SK-N-SH (cell line): ENCODE measurements around the gene GRIN2A. TPM values are rescaled to one million over a fixed set of nuclear protein-coding genes. Genes with fewer than 3 reads are reported as not detected.

ENCODE experiments used
- CTCF ChIA-PET: fragments of 300-600, 350-600 bp; formaldehyde crosslinking; extraction: SDS; loops from one replicate; lab custom pipeline; 2021; lab: Yijun Ruan, JAX
- POLR2A ChIA-PET: fragments of 350-600 bp; sonication (Branson Sonifier 250); formaldehyde crosslinking; extraction: SDS; loops from one replicate; lab custom pipeline; 2020; ENCODE audit warnings: antibody characterized with exemption, inconsistent platforms; lab: Yijun Ruan, JAX
- DNase-seq: peaks from one replicate; pipeline ENCODE4 v3.0.0; 2012
- H2AFZ ChIP-seq: fragments of 200-600 bp; sonication (generic); 2 replicates; pipeline ENCODE4 v1.8.1; 2016; ENCODE audit warnings: antibody characterized with exemption, mild to moderate bottlenecking, low read depth
- H3F3A ChIP-seq: fragments of 200-600 bp; sonication (generic); replicated peaks from 2 replicates; pipeline ENCODE3; 2016; ENCODE audit warnings: antibody characterized with exemption, mild to moderate bottlenecking; ENCODE audit not compliant: insufficient read depth
- H3K27ac ChIP-seq, 2 experiments: fragments of 200-500 bp in 1 of 2; fragments of 200-600 bp in 1 of 2; sonication (Bioruptor generic) in 1 of 2; sonication (generic), shearing (Covaris generic) in 1 of 2; 2 replicates each; pipeline versions ENCODE4 v1.5.1 to v1.6.1; 2014 to 2016; ENCODE audit warnings: low read depth in 2 of 2, inconsistent platforms in 1 of 2, low read length in 1 of 2, mild to moderate bottlenecking in 1 of 2, mixed read lengths in 1 of 2
- H3K27me3 ChIP-seq: fragments of 200-600 bp; sonication (generic), shearing (Covaris generic); 2 replicates; pipeline ENCODE4 v1.6.1; 2016; ENCODE audit warnings: mixed run types; ENCODE audit not compliant: insufficient read depth
- H3K36me3 ChIP-seq, 2 experiments: fragments of 200-500 bp in 1 of 2; fragments of 200-600 bp in 1 of 2; sonication (Bioruptor generic) in 1 of 2; sonication (generic) in 1 of 2; replicated peaks in 1 of 2; 2 replicates each; pipeline versions ENCODE3 to v1.5.1; 2014 to 2016; ENCODE audit warnings: low read length in 1 of 2, mild to moderate bottlenecking in 1 of 2; ENCODE audit not compliant: insufficient read depth in 2 of 2, control insufficient read depth in 1 of 2
- H3K4me1 ChIP-seq, 2 experiments: fragments of 200-500 bp in 1 of 2; fragments of 200-600 bp in 1 of 2; sonication (Bioruptor generic) in 1 of 2; sonication (generic), shearing (Covaris generic) in 1 of 2; 2 replicates each; pipeline versions ENCODE4 v1.5.1 to v1.6.1; 2014 to 2016; ENCODE audit warnings: low read depth in 1 of 2, low read length in 1 of 2, mixed run types in 1 of 2; ENCODE audit not compliant: insufficient read depth in 2 of 2, control insufficient read depth in 1 of 2
- H3K4me2 ChIP-seq: fragments of 200-600 bp; sonication (generic), shearing (Covaris generic); 2 replicates; pipeline ENCODE4 v1.6.1; 2017; ENCODE audit warnings: mixed run types
- H3K4me3 ChIP-seq, 2 experiments: fragments of 200-500 bp in 1 of 2; fragments of 200-600 bp in 1 of 2; sonication (Bioruptor generic) in 1 of 2; sonication (generic), shearing (Covaris generic) in 1 of 2; 2 replicates each; pipeline versions ENCODE4 v1.5.1 to v1.8.1; 2014 to 2016; ENCODE audit warnings: low read depth in 2 of 2, inconsistent platforms in 1 of 2, low read length in 1 of 2, mild to moderate bottlenecking in 1 of 2, mixed read lengths in 1 of 2, moderate library complexity in 1 of 2
- H3K79me2 ChIP-seq: fragments of 200-600 bp; sonication (generic); 2 replicates; pipeline ENCODE4 v1.8.1; 2017; ENCODE audit warnings: mild to moderate bottlenecking; ENCODE audit not compliant: insufficient read depth
- H3K9ac ChIP-seq: fragments of 200-600 bp; sonication (generic); 2 replicates; pipeline ENCODE4 v1.6.1; 2017; ENCODE audit warnings: mixed run types
- H3K9me2 ChIP-seq: fragments of 200-600 bp; sonication (generic); 2 replicates; pipeline ENCODE4 v1.6.1; 2017; ENCODE audit warnings: mixed run types
- H3K9me3 ChIP-seq: fragments of 200-600 bp; sonication (generic); 2 replicates; pipeline ENCODE4 v1.6.1; 2017; ENCODE audit warnings: mixed run types, mild to moderate bottlenecking, moderate library complexity
- H4K20me1 ChIP-seq: fragments of 200-600 bp; sonication (generic); 2 replicates; pipeline ENCODE4 v1.6.1; 2017; ENCODE audit warnings: mild to moderate bottlenecking, mixed run types; ENCODE audit not compliant: insufficient read depth
- CTCF ChIP-seq: fragments of 200-600 bp; sonication (generic); IDR thresholded peaks from 2 replicates; pipeline ENCODE4 v1.6.1; 2017; ENCODE audit warnings: antibody characterized with exemption, mild to moderate bottlenecking, moderate library complexity
- EZH2phosphoT487 ChIP-seq: fragments of 200-600 bp; sonication (generic); IDR thresholded peaks from 2 replicates; pipeline ENCODE4 v1.6.1; 2017; ENCODE audit warnings: low read depth, mixed run types, mild to moderate bottlenecking, antibody characterized with exemption, moderate library complexity, borderline replicate concordance
- FOXM1 ChIP-seq: IDR thresholded peaks from 2 replicates; pipeline ENCODE4 v1.4.0; 2012; ENCODE audit warnings: low read depth, mild to moderate bottlenecking
- GABPA ChIP-seq: IDR thresholded peaks from 2 replicates; pipeline ENCODE4 v1.4.0; 2012; ENCODE audit warnings: low read depth, mild to moderate bottlenecking
- IRF3 ChIP-seq: fragments of 150-350 bp; IDR thresholded peaks from 2 replicates; pipeline ENCODE4 v1.6.1; 2016; ENCODE audit warnings: mild to moderate bottlenecking, low read depth, low read length
- JUND ChIP-seq: IDR thresholded peaks from 2 replicates; pipeline ENCODE4 v1.4.0; 2012
- MAX ChIP-seq: IDR thresholded peaks from 2 replicates; pipeline ENCODE4 v1.4.0; 2012; ENCODE audit warnings: low read depth
- MXI1 ChIP-seq: IDR thresholded peaks from 2 replicates; pipeline ENCODE4 v1.6.1; 2012; ENCODE audit warnings: mild to moderate bottlenecking, low read depth, low read length, improper control_type of control experiment
- NFIC ChIP-seq: IDR thresholded peaks from 2 replicates; pipeline ENCODE4 v1.4.0; 2012; ENCODE audit warnings: borderline replicate concordance
- NRF1 ChIP-seq: IDR thresholded peaks from 2 replicates; pipeline ENCODE4 v1.6.1; 2012; ENCODE audit warnings: low read depth, mild to moderate bottlenecking, low read length
- PBX3 ChIP-seq: IDR thresholded peaks from 2 replicates; pipeline ENCODE4; 2012
- RAD21 ChIP-seq: IDR thresholded peaks from 2 replicates; pipeline ENCODE4 v1.6.1; 2012; ENCODE audit warnings: mild to moderate bottlenecking, low read length
- RFX5 ChIP-seq: IDR thresholded peaks from 2 replicates; pipeline ENCODE4 v1.6.1; 2012; ENCODE audit warnings: mild to moderate bottlenecking, improper control_type of control experiment, low read length
- RXRA ChIP-seq: IDR thresholded peaks from 2 replicates; pipeline ENCODE4 v1.4.0; 2012; ENCODE audit warnings: low read depth, mild to moderate bottlenecking, borderline replicate concordance
- TCF12 ChIP-seq: IDR thresholded peaks from 2 replicates; pipeline ENCODE4 v1.4.0; 2012
- WGBS: methylation state at CpG from one replicate; pipeline ENCODE4 v1.1.6; 2017; ENCODE audit warnings: low lambda C conversion rate; 5-methylcytosine and 5-hydroxymethylcytosine counted together
- polyA plus RNA-seq, 3 experiments: library from polyadenylated mRNA; depleted of rRNA; stranded (reverse); fragments of >200 nt; gene quantifications; 2 replicates each; pipeline ENCODE4 v1.2.3, GENCODE V29; 2012
- TF ChIP-seq, protein P1 (sequence below): fragments of 150-350 bp; IDR thresholded peaks from 2 replicates; pipeline ENCODE4 v1.6.1; 2017; ENCODE audit warnings: antibody characterized with exemption, low read length, low read depth, borderline replicate concordance

GRIN2A gene
- polyA plus RNA-seq, 1 of the 3 experiments (the other 2 are of a cell fraction): not detected

- POLR2A ChIA-PET: no interaction called here
- no peak overlapping the region for H3K4me3 ChIP-seq
- 18% methylated on average over 15 of the region's 15 CpGs for WGBS
- H4K20me1 ChIP-seq: no peaks in the 10 kb centered on the region
- H3K27ac ChIP-seq: no peak overlapping the region
- H3K9ac ChIP-seq: no peak overlapping the region
- H3F3A ChIP-seq: no peaks in the 10 kb centered on the region
- no peaks in the 10 kb centered on the region for H3K79me2 ChIP-seq
- CTCF ChIA-PET: interaction anchor here (0.8 kb wide), 1 partner anchor 17 kb away, joined by 3 read pairs; no protein-coding TSS in a partner anchor
- H2AFZ ChIP-seq: no peak overlapping the region
- TF ChIP-seq CTCF (no peak), RAD21 (no peak), FOXM1 (no peak), MXI1 (no peak), EZH2phosphoT487 (no peak), MAX (no peak), TCF12 (no peak), RXRA (no peak), GABPA (no peak), PBX3 (no peak), RFX5 (no peak)
- TF ChIP-seq, protein P1, sequence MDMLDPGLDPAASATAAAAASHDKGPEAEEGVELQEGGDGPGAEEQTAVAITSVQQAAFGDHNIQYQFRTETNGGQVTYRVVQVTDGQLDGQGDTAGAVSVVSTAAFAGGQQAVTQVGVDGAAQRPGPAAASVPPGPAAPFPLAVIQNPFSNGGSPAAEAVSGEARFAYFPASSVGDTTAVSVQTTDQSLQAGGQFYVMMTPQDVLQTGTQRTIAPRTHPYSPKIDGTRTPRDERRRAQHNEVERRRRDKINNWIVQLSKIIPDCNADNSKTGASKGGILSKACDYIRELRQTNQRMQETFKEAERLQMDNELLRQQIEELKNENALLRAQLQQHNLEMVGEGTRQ: no peak
- TF ChIP-seq, all 33 proteins: peak for 0
- Histone ChIP-seq H3K9me3 (no peaks in the 10 kb centered on the region), H3K27me3 (no peaks in the 10 kb centered on the region), H3K36me3 (no peaks in the 10 kb centered on the region), H3K9me2 (no peaks in the 10 kb centered on the region), H3K4me1 (no peaks in the 10 kb centered on the region), H3K4me2 (no peak overlapping the region)
- DNase-seq: no peak
These were observed 36.4 kb upstream of the GRIN2A start for GRCh38 chr16:10218490-10219206.

DNA sequence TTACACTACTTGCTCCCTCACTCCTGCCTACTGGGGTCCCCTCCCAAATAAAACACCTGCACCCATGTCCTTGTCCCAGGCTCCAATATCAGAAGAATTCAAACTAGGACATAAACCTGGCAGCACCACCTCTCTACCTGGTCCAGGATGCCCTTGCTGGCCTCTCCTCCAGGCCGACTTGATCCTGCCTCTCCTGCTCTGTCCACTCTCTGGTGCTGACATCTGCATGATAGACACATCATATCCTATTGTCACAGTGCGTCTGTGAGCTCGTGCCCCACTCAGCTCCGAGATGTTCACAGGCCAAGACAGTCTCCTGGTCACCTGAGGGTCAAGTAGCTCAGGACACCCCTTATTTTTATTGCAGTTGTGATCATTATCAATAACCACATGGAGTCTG, 31.5 kb upstream of the GRIN2A start:
- H3F3A ChIP-seq: no peaks in the 10 kb centered on the region
- H3K9ac ChIP-seq: no peak overlapping the region
- H3K27ac ChIP-seq: no peak overlapping the region
- no peaks in the 10 kb centered on the region for H3K36me3 ChIP-seq
- no peaks in the 10 kb centered on the region for H3K4me1 ChIP-seq
- H3K4me3 ChIP-seq: no peak overlapping the region
- no peak overlapping the region for H2AFZ ChIP-seq
- H3K27me3 ChIP-seq: no peaks in the 10 kb centered on the region
- POLR2A ChIA-PET: no interaction called here
- H3K9me2 ChIP-seq: no peaks in the 10 kb centered on the region
- CTCF ChIA-PET: no interaction called here
- H3K4me2 ChIP-seq: no peak overlapping the region
- H3K79me2 ChIP-seq: no peaks in the 10 kb centered on the region
- no peaks in the 10 kb centered on the region for H3K9me3 ChIP-seq
- no peak for DNase-seq
- H4K20me1 ChIP-seq: no peaks in the 10 kb centered on the region
- WGBS: 27% methylated on average over 4 of the region's 4 CpGs
- TF ChIP-seq JUND (no peak), NFIC (no peak), RAD21 (no peak), RFX5 (no peak), PBX3 (no peak), CTCF (no peak), MXI1 (no peak), IRF3 (no peak), NRF1 (no peak)
- TF ChIP-seq, protein P1: no peak
